Esophagus muscularis mucosa (tissue), 3 donors: ENCODE measurements around the gene AIDA.

Source experiments
- CTCF ChIP-seq, 3 experiments: fragments of 200-600 bp in 2 of 3; fragments of 450-650 bp in 1 of 3; sonication (generic) in 2 of 3; IDR thresholded peaks; one replicate each; pipeline ENCODE4 v1.5.1; 2017 to 2019; ENCODE audit warnings: antibody characterized with exemption in 3 of 3, mild to moderate bottlenecking in 2 of 3, moderate library complexity in 1 of 3
- POLR2A ChIP-seq: fragments of 450-650 bp; IDR thresholded peaks from one replicate; pipeline ENCODE4 v1.6.1; 2017; ENCODE audit warnings: antibody characterized with exemption, moderate library complexity, mild to moderate bottlenecking, low read depth
- POLR2AphosphoS5 ChIP-seq, 2 donors: sonication (generic); formaldehyde crosslinking; IDR thresholded peaks; one replicate each; pipeline ENCODE4 v1.6.1; 2017; ENCODE audit warnings: antibody characterized with exemption in 2 of 2

DNA sequence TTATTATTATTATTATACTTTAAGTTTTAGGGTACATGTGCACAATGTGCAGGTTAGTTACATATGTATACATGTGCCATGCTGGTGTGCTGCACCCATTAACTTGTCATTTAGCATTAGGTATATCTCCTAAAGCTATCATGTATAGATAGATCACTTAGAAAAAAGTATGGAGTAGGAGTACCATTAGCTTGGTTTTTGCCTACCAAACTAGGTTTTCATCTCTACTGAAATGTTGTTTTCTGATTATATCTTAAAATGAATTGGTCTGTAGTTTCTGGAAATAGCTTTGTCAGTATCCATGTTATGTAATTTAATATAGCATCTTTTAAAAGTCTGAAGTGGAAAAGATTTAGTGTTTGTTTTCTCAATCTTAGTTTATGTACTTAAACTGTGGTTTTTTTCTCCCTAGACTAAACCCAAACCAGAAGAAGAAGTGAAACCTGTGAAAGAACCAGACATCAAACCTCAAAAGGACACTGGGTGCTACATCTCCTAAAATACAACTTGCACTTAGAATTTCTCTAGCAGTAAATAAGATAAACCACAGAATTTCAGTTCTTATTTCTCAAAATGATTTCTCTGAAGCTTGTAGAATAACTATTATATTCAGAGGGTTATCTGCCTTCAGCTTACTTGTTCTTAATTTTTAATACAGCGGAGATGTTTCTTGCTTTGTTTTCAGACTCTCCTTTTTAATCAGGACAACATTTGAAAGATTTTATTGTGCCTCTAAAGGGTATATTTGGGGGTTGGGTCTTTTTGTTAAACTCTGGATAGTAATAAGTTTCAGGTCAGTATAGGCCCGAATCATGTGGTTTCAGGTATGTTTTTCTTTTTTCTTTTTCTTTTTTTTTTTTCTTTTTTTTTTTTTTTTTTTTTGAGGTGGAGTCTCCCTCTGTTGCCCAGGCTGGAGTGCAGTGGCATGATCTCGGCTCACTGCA is 20.2 kb upstream of the AIDA start:
- no peak for TF ChIP-seq POLR2AphosphoS5 (IDR thresholded peaks at IDR 0.05)
- no peak for TF ChIP-seq POLR2A
- TF ChIP-seq CTCF (IDR thresholded peaks at IDR 0.05): no peak
